GM10266 (cell line): ENCODE measurements around the gene SHISA6.

Experiments used
- DNase-seq: peaks from one replicate; pipeline ENCODE4 v3.0.0; 2012; ENCODE audit errors: extremely low spot score
- TF ChIP-seq, protein P1 (sequence below): IDR thresholded peaks from 2 replicates; pipeline ENCODE4 v1.5.1; 2012; ENCODE audit warnings: mild to moderate bottlenecking, low read depth; ENCODE audit not compliant: control insufficient read depth, insufficient read depth; ENCODE audit errors: missing control alignments

SHISA6 gene

DNA sequence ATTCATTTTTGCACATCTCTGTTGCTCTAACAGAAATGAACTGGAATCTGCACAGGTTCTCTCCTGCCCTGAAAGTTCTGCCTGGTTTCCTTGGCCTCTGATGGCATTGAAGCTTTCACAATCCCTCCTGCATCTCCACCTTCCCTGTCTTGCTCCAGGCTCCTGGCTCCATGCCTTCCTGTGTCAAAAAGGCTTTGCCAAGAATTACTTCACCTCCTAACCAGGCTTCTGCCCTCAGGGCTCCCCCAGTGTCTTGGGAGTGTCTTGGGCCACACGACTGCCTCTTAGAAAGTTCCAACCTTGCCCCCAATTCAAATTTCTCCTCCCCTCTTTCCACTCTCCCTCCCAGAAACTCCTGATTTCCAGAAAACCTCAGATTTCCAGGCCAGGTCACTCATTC lies 320.3 kb downstream of the SHISA6 start:
- no peak for DNase-seq
- TF ChIP-seq, protein P1, sequence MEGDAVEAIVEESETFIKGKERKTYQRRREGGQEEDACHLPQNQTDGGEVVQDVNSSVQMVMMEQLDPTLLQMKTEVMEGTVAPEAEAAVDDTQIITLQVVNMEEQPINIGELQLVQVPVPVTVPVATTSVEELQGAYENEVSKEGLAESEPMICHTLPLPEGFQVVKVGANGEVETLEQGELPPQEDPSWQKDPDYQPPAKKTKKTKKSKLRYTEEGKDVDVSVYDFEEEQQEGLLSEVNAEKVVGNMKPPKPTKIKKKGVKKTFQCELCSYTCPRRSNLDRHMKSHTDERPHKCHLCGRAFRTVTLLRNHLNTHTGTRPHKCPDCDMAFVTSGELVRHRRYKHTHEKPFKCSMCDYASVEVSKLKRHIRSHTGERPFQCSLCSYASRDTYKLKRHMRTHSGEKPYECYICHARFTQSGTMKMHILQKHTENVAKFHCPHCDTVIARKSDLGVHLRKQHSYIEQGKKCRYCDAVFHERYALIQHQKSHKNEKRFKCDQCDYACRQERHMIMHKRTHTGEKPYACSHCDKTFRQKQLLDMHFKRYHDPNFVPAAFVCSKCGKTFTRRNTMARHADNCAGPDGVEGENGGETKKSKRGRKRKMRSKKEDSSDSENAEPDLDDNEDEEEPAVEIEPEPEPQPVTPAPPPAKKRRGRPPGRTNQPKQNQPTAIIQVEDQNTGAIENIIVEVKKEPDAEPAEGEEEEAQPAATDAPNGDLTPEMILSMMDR = no peak

DNA sequence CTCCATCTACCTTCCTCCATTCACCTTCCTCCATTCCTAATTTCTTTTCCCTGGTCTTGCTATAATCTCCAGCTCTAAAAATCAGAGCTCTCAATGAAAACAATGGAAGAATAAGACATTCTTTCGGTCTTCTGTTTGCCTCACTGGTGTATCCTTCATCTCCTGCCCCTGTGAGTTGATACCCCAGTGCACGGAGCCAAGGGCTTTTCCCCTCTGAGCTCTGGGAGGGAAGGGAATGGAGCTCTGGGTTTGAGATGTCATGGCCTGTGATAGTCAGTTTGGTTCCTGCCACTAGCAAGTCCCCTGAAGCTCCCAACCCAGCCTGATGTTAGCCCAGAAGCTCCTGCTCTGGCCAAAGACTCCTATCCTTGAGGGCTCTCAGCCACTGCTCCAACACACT lies 320.7 kb downstream of the SHISA6 start:
- no peak for DNase-seq
- TF ChIP-seq, protein P1 = no peak

DNA sequence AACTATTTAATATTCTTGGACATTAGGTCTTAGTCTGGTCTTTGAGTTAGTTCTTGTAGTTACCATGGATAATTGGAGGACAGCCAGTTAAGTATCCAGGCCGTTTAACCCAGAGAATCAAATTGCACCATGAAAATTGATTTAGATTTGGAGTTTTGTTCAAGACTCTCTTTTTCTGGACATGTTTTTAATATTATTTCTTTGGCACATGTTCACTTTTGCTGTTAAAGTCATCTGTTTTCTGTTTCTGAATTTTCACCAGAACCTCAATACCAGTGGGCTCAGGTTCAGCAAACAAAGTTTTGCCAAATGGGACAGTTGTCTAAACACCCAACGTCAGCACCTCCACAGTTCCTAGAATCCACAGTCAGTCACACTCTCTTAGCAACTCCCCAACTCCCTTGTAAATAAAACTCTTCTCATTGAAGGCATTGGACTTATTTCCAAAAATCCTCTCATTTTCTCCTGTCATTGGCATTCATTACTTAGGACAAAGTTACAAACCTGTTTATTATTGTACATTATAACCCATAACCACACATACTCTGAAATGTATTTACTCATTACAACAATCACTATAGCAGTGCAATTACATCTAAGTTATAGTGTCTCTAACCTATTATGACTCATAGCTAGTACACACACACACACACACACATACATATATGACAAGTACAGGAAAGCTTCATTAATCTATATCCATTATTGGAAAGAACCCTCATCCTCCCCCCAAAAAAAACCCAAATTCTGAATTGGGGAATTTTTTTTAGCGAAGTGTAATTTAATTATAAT lies 323.8 kb downstream of the SHISA6 start:
- DNase-seq = no peak
- TF ChIP-seq, protein P1 = no peak

DNA sequence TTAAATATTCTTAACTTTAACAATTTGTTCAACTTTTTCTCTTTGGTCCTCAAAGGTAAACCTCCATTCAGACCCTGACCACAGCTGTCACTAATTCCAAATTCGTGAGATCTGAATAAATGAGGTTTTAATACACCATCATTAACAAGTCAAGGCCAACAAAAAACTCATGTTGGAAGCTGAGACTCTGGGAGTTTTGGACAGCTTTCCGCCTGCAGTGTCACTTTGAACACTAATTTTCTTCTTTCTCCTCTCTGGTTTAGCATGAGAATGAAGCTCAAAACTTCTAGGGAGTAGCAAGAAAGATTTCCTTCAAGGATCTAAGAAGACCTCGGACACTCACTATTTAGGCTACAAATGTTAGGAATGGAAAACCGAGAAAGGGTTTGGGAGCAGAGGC lies 324.6 kb downstream of the SHISA6 start:
- no peak for DNase-seq
- TF ChIP-seq, protein P1 = no peak

DNA sequence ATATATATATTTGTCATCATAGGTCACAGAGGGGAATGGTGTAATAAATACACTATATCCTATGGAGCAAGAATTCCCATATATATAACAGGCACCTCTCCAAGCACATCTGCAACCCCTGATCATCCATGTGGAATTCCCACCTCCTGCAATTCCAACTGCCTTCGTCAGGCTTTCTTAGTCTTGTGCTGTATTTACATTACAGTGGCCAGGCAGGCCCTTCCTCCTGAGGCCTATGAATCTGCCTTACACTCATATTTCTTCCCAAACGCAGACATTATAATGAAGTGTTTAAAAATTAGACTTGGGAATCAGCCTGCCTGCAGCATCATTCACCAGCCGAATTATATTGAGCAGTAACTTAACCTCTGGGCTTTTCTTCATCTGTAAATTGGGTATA lies 338.0 kb downstream of the SHISA6 start:
- TF ChIP-seq, protein P1 = no peak
- DNase-seq = no peak

DNA sequence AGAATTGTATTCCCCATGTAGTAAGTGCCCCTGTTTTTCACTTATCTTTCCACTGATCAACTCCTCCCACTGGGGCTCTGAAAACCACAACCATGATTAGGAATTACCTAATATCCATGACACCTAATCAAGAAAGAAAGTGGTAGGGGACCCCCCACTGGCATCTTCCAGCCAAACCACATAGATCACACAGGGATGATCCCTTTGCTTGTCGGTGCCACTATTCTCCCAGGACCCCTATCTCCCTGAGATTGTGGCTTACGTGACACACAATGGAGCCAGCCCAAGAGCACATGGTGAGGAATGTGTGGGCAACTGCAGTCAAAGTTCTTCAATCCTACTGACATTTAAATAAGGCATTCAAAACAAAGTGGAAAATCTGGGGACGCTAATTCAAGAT lies 339.7 kb downstream of the SHISA6 start:
- TF ChIP-seq, protein P1 = no peak
- no peak for DNase-seq

DNA sequence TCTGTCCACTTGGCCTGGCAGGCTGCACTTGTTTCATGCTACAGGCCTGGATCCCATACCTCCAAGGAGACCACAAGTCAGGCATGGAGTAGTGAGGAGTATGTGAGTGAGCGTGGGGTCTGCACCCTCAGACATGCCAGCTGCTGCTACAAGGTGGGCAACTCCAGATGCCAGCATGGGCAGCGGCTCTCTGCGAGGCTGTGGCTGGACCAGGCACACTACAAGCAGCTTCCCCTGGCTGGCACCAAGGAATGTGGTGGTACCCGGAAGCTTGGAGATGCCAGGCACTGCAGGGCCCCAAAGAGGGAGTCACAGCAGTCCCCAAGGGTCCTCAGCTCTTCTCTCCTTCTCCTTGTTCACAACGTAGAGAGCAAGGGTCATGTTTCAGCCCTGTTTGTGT lies 341.2 kb downstream of the SHISA6 start:
- no peak for DNase-seq
- TF ChIP-seq, protein P1 = no peak
